ENCODE measurements around the gene GPHN. TPM values are rescaled to one million over a fixed set of nuclear protein-coding genes. Genes with fewer than 3 reads are reported as not detected.

The GPHN gene
- total RNA-seq, 1 donor from 2014 or later: 32.1 TPM

- no peak for DNase-seq (ENCODE audit: low spot score in 2 of 2, unreplicated experiment in 2 of 2)
- Mint-ChIP-seq H3K4me3 (no peak overlapping the region), H3K36me3 (peaks cover 23% of the 10 kb centered on the region), H3K9me3 (peaks cover 40% of the 10 kb centered on the region), H3K4me1 (no peaks in the 10 kb centered on the region), H3K27ac (no peak overlapping the region), H3K27me3 (ENCODE audit: low read depth) (no peaks in the 10 kb centered on the region)
- TF ChIP-seq CTCF (IDR thresholded peaks at IDR 0.05; ENCODE audit: unreplicated experiment): no peak
These were observed 282.2 kb downstream of the GPHN start for GRCh38 chr14:66790101-66790500.

- Mint-ChIP-seq H3K4me3 (no peak overlapping the region), H3K4me1 (no peaks in the 10 kb centered on the region), H3K9me3 (peaks cover 53% of the 10 kb centered on the region), H3K36me3 (peaks cover 30% of the 10 kb centered on the region), H3K27me3 (ENCODE audit: low read depth) (no peaks in the 10 kb centered on the region), H3K27ac (no peak overlapping the region)
- no peak for TF ChIP-seq CTCF (IDR thresholded peaks at IDR 0.05; ENCODE audit: unreplicated experiment)
- DNase-seq (ENCODE audit: low spot score in 2 of 2, unreplicated experiment in 2 of 2): no peak
These were observed 295.0 kb downstream of the GPHN start for GRCh38 chr14:66802962-66803361.

GRCh38 chr14:66804141-66804540 lies 296.2 kb downstream of the GPHN start:
- H3K4me1 Mint-ChIP-seq: no peaks in the 10 kb centered on the region
- no peaks in the 10 kb centered on the region for H3K27me3 Mint-ChIP-seq (ENCODE audit: low read depth)
- peaks cover 43% of the 10 kb centered on the region for H3K9me3 Mint-ChIP-seq
- TF ChIP-seq CTCF (IDR thresholded peaks at IDR 0.05; ENCODE audit: unreplicated experiment): no peak
- H3K4me3 Mint-ChIP-seq: no peak overlapping the region
- peaks cover 30% of the 10 kb centered on the region for H3K36me3 Mint-ChIP-seq
- no peak overlapping the region for H3K27ac Mint-ChIP-seq
- no peak for DNase-seq (ENCODE audit: low spot score in 2 of 2, unreplicated experiment in 2 of 2)

GRCh38 chr14:66813636-66814035 lies 305.7 kb downstream of the GPHN start:
- peaks cover 32% of the 10 kb centered on the region for H3K9me3 Mint-ChIP-seq
- no peak for TF ChIP-seq CTCF (IDR thresholded peaks at IDR 0.05; ENCODE audit: unreplicated experiment)
- DNase-seq (ENCODE audit: low spot score in 2 of 2, unreplicated experiment in 2 of 2): no peak
- no peaks in the 10 kb centered on the region for H3K4me1 Mint-ChIP-seq
- H3K27ac Mint-ChIP-seq: no peak overlapping the region
- peaks cover 39% of the 10 kb centered on the region for H3K36me3 Mint-ChIP-seq
- H3K4me3 Mint-ChIP-seq: no peak overlapping the region
- H3K27me3 Mint-ChIP-seq (ENCODE audit: low read depth): no peaks in the 10 kb centered on the region

- Mint-ChIP-seq H3K27me3 (ENCODE audit: low read depth) (no peaks in the 10 kb centered on the region), H3K9me3 (peaks cover 39% of the 10 kb centered on the region)
- TF ChIP-seq CTCF (IDR thresholded peaks at IDR 0.05; ENCODE audit: unreplicated experiment): no peak
These were observed 307.7 kb downstream of the GPHN start for GRCh38 chr14:66815687-66816086.

GRCh38 chr14:66824251-66824650 lies 316.3 kb downstream of the GPHN start:
- no peak for DNase-seq (ENCODE audit: low spot score in 2 of 2, unreplicated experiment in 2 of 2)
- Mint-ChIP-seq H3K36me3 (no peaks in the 10 kb centered on the region), H3K4me1 (peaks cover 4% of the 10 kb centered on the region), H3K27ac (no peak overlapping the region), H3K27me3 (ENCODE audit: low read depth) (no peaks in the 10 kb centered on the region), H3K9me3 (peaks cover 1% of the 10 kb centered on the region), H3K4me3 (no peak overlapping the region)
- TF ChIP-seq CTCF (IDR thresholded peaks at IDR 0.05; ENCODE audit: unreplicated experiment): no peak

More at GRCh38 chr14:66815687-66816086, 307.7 kb downstream of the GPHN start:
- H3K4me1 Mint-ChIP-seq: no peaks in the 10 kb centered on the region
- peaks cover 39% of the 10 kb centered on the region for H3K36me3 Mint-ChIP-seq
- H3K27ac Mint-ChIP-seq: no peak overlapping the region
- no peak overlapping the region for H3K4me3 Mint-ChIP-seq
- no peak for DNase-seq (ENCODE audit: low spot score in 2 of 2, unreplicated experiment in 2 of 2)

All from mesothelial cell of epicardium (in vitro differentiated cells).